K562 (cell line): ENCODE data around the gene UBE3B. TPM values are rescaled to one million over a fixed set of nuclear protein-coding genes. Genes with fewer than 3 reads are reported as not detected.

Source experiments
- GATAD2A ChIP-seq: fragments of 450-650 bp; IDR thresholded peaks from 2 replicates; pipeline ENCODE4 v1.6.1; 2017
- GTF3C2 ChIP-seq: IDR thresholded peaks from 3 replicates; pipeline ENCODE4 v1.6.1; 2011; ENCODE audit warnings: borderline replicate concordance, mild to moderate bottlenecking, moderate library complexity; ENCODE audit not compliant: insufficient read length; ENCODE audit errors: extremely low read depth
- HINFP ChIP-seq: fragments of 450-650 bp; conservative IDR thresholded peaks from 2 replicates; pipeline ENCODE4 v1.6.1; 2016; ENCODE audit warnings: missing genetic modification characterization, low read depth, mild to moderate bottlenecking, control low read depth, missing compliant biosample characterization
- JUND ChIP-seq, 2 experiments: IDR thresholded peaks; 2 replicates in 1 of 2; 3 replicates in 1 of 2; pipeline ENCODE4 v1.6.1; 2011; ENCODE audit warnings: borderline replicate concordance in 2 of 2, low read depth in 2 of 2, low read length in 2 of 2, improper control_type of control experiment in 1 of 2, missing biosample characterization in 1 of 2, missing genetic modification characterization in 1 of 2, missing genetic modification reagents in 1 of 2
- PRMT5 ChIP-seq: sonication (generic); formaldehyde crosslinking; IDR thresholded peaks from 2 replicates; pipeline ENCODE4 v1.5.0; 2020; ENCODE audit warnings: missing genetic modification reagents
- SRSF9 ChIP-seq: fragments of 200-400 bp; formaldehyde crosslinking; IDR thresholded peaks from 2 replicates; pipeline ENCODE4 v1.6.1; 2017; ENCODE audit warnings: low read depth, low read length, borderline replicate concordance
- THRAP3 ChIP-seq: fragments of 450-650 bp; IDR thresholded peaks from 2 replicates; pipeline ENCODE4 v1.6.1; 2016; ENCODE audit warnings: mild to moderate bottlenecking, inconsistent platforms, borderline replicate concordance
- ZEB2 ChIP-seq: fragments of 450-650 bp; IDR thresholded peaks from 2 replicates; pipeline ENCODE4 v1.6.1; 2016
- polyA plus RNA-seq, 8 experiments: library from polyadenylated mRNA; depleted of rRNA in 4 of 8; stranded (reverse) in 5 of 8; unstranded in 3 of 8; fragments of >200 nt; fragmentation: Nextera tagmentation in 2 of 8; fragmentation: Illumina TruSeq in 1 of 8; extraction: Ambion mirVana in 2 of 8; extraction: Trizol in 1 of 8; gene quantifications; 2 replicates each; pipeline versions ENCODE4 v1.2.1 to v1.2.3, GENCODE V29; 2011 to 2014; ENCODE audit warnings: inconsistent platforms in 1 of 8, missing spikeins in 1 of 8
- total RNA-seq, 7 experiments: library from RNA; depleted of rRNA in 6 of 7; stranded (reverse); fragments of >200 nt in 6 of 7; fragmentation: Illumina TruSeq in 2 of 7; extraction: Trizol in 2 of 7; gene quantifications; 2 replicates each; pipeline versions ENCODE4 v1.2.1 to v1.2.3, GENCODE V29; 2011 to 2021; ENCODE audit warnings: low replicate concordance in 1 of 7

UBE3B gene
- total and polyA plus RNA-seq, 9 of the 15 experiments (the other 6 are each of a cell fraction or from before 2014, with no cell fraction given), result 7.6 to 23.6 (median 15.5) TPM

- TF ChIP-seq GTF3C2 (no peak), SRSF9 (no peak), GATAD2A (no peak), ZEB2 (no peak), HINFP (no peak), PRMT5 (CRISPR knock-in tag) (no peak), JUND (IDR thresholded peaks at IDR 0.05; ENCODE audit: borderline replicate concordance, low read depth, low read length) (no peak), JUND (tag; IDR thresholded peaks at IDR 0.05; ENCODE audit: borderline replicate concordance, low read depth, low read length) (no peak), THRAP3 (no peak)
- TF ChIP-seq, all 486 proteins: peak for 0
Measured at GRCh38 chr12:109436188-109436560, 41.3 kb upstream of the UBE3B start (continued).
